Endothelial cell of umbilical vein (primary cell): Measurements from ENCODE around the gene ARHGAP22. TPM values are rescaled to one million over a fixed set of nuclear protein-coding genes. Genes with fewer than 3 reads are reported as not detected.

Experiments
- BruUV-seq: library from RNA; stranded (reverse); fragments of 400-500 nt; replicated peaks from 2 replicates; lab custom pipeline; 2021; lab: Mats Ljungman, UMichigan
- CTCF ChIA-PET: fragments of 300-600, 350-600 bp; sonication (Branson Sonifier 250); formaldehyde crosslinking; loops from one replicate; lab custom pipeline; 2021; ENCODE audit warnings: antibody characterized with exemption, inconsistent platforms; lab: Charles Lee
- POLR2A ChIA-PET: fragments of 300-600, 350-600 bp; sonication (Branson Sonifier 250); formaldehyde crosslinking; loops from one replicate; lab custom pipeline; 2021; ENCODE audit warnings: antibody characterized with exemption, inconsistent platforms; lab: Charles Lee
- DNase-seq: peaks from one replicate; pipeline ENCODE4 v3.0.0-alpha.2; 2011; ENCODE audit warnings: low read depth, low spot score
- FAIRE-seq: peaks from 2 replicates; lab custom pipeline; 2011; peaks lifted over from hg19 to GRCh38; lab: Jason Lieb, UNC
- H2AFZ ChIP-seq: 2 replicates; pipeline ENCODE4 v1.6.0; 2012; ENCODE audit warnings: low read depth, low read length, control low read depth, inconsistent platforms
- H3K27ac ChIP-seq: 2 replicates; pipeline ENCODE4 v1.5.1; 2011; ENCODE audit warnings: low read depth, mild to moderate bottlenecking, control low read depth, low read length, moderate library complexity; ENCODE audit not compliant: insufficient read depth
- H3K27me3 ChIP-seq, 2 experiments: 2 replicates each; pipeline versions ENCODE4 v1.6.0 to v1.6.1; 2011; ENCODE audit warnings: low read length in 2 of 2, mixed read lengths in 1 of 2; ENCODE audit not compliant: control insufficient read depth in 2 of 2, insufficient read depth in 2 of 2
- H3K36me3 ChIP-seq, 2 experiments: 2 replicates in 1 of 2; 3 replicates in 1 of 2; pipeline ENCODE4 v1.5.1; 2011; ENCODE audit warnings: low read length in 2 of 2, mild to moderate bottlenecking in 1 of 2, moderate library complexity in 1 of 2; ENCODE audit not compliant: control insufficient read depth in 2 of 2, insufficient read depth in 2 of 2; ENCODE audit errors: extremely low read depth in 1 of 2
- H3K4me1 ChIP-seq: 3 replicates; pipeline ENCODE4 v1.5.1; 2011; ENCODE audit warnings: mild to moderate bottlenecking, low read length; ENCODE audit not compliant: control insufficient read depth, insufficient read depth; ENCODE audit errors: extremely low read depth
- H3K4me2 ChIP-seq: 2 replicates; pipeline ENCODE4 v1.6.1; 2011; ENCODE audit warnings: low read length, control low read depth, mixed read lengths; ENCODE audit not compliant: insufficient read depth
- H3K4me3 ChIP-seq, 3 experiments: fragments of 200-600 bp in 1 of 3; sonication (generic), shearing (Covaris generic) in 1 of 3; replicated peaks in 1 of 3; 2 replicates each; pipeline ENCODE4 v1.5.1; 2011 to 2016; ENCODE audit warnings: control low read depth in 3 of 3, low read length in 3 of 3, mild to moderate bottlenecking in 2 of 3, inconsistent platforms in 1 of 3, low read depth in 1 of 3, moderate library complexity in 1 of 3; ENCODE audit not compliant: insufficient read depth in 1 of 3
- H3K79me2 ChIP-seq: 2 replicates; pipeline ENCODE4 v1.6.0; 2012; ENCODE audit warnings: low read length, inconsistent platforms; ENCODE audit not compliant: control insufficient read depth, insufficient read depth
- H3K9ac ChIP-seq: replicated peaks from 2 replicates; pipeline ENCODE3; 2011; ENCODE audit warnings: low read length, control low read depth; ENCODE audit not compliant: insufficient read depth; ENCODE audit errors: extremely low read depth
- H3K9me1 ChIP-seq: replicated peaks from 3 replicates; pipeline ENCODE4 v1.6.0; 2011; ENCODE audit warnings: mild to moderate bottlenecking, low read length; ENCODE audit not compliant: control insufficient read depth, insufficient read depth; ENCODE audit errors: extremely low read depth
- H3K9me3 ChIP-seq: replicated peaks from 2 replicates; pipeline ENCODE4 v1.5.1; 2012; ENCODE audit warnings: low read length, inconsistent platforms; ENCODE audit not compliant: control insufficient read depth, insufficient read depth
- H4K20me1 ChIP-seq: replicated peaks from 2 replicates; pipeline ENCODE3; 2011; ENCODE audit warnings: mild to moderate bottlenecking, low read length; ENCODE audit not compliant: control insufficient read depth, insufficient read depth; ENCODE audit errors: extremely low read depth
- EZH2 ChIP-seq: IDR thresholded peaks from 2 replicates; pipeline ENCODE4 v1.6.1; 2012; ENCODE audit warnings: borderline replicate concordance, low read depth, mild to moderate bottlenecking, moderate library complexity, low read length, inconsistent platforms; ENCODE audit not compliant: severe bottlenecking
- FOS ChIP-seq: IDR thresholded peaks from 2 replicates; pipeline ENCODE4 v1.6.1; 2011; ENCODE audit warnings: mild to moderate bottlenecking, low read length, moderate library complexity, borderline replicate concordance; ENCODE audit not compliant: insufficient read depth
- GATA2 ChIP-seq: IDR thresholded peaks from 2 replicates; pipeline ENCODE4 v1.7.0; 2011; ENCODE audit warnings: low read depth, mild to moderate bottlenecking, moderate library complexity, mixed read lengths, low read length; ENCODE audit not compliant: insufficient read length, insufficient read depth
- JUN ChIP-seq: IDR thresholded peaks from 2 replicates; pipeline ENCODE4 v1.6.1; 2011; ENCODE audit warnings: borderline replicate concordance, low read depth; ENCODE audit not compliant: insufficient read length, insufficient read depth
- MYC ChIP-seq: IDR thresholded peaks from one replicate; pipeline ENCODE4 v1.6.1; 2011; ENCODE audit warnings: mild to moderate bottlenecking, low read depth, low read length
- POLR2A ChIP-seq: IDR thresholded peaks from 2 replicates; pipeline ENCODE4 v1.6.1; 2012; ENCODE audit warnings: low read depth, mild to moderate bottlenecking, control low read depth, low read length
- POLR2AphosphoS5 ChIP-seq: IDR thresholded peaks from 2 replicates; pipeline ENCODE4 v1.6.1; 2012; ENCODE audit warnings: low read depth, mild to moderate bottlenecking, control low read depth, low read length, moderate library complexity; ENCODE audit not compliant: insufficient read depth
- dilution Hi-C: fragments of 300-500 bp; cut with MboI; formaldehyde crosslinking; loops from one replicate; pipeline ENCODE4 v1.15.0; 2019; ENCODE audit warnings: low sequenced_read_pairs; ENCODE audit not compliant: extremely low pct_ligation_motif_present
- intact Hi-C: fragments of 100-400 bp; cut with micrococcal nuclease; formaldehyde crosslinking; loops from one replicate; pipeline ENCODE4 v1.10.0; 2022
- polyA plus RNA-seq, 4 experiments: library from polyadenylated mRNA; depleted of rRNA in 3 of 4; stranded (reverse) in 3 of 4; unstranded in 1 of 4; fragments of >200 nt; gene quantifications; 2 replicates each; pipeline versions ENCODE4 v1.2.1 to v1.2.3, GENCODE V29; 2011 to 2012; ENCODE audit warnings: missing spikeins in 1 of 4
- total RNA-seq: library from RNA; stranded (reverse); gene quantifications from 2 replicates; pipeline ENCODE4 v1.2.3, GENCODE V29; 2021
- TF ChIP-seq, protein P1 (sequence below), 2 donors: IDR thresholded peaks; 1 replicate in 1 of 2; 2 replicates in 1 of 2; pipeline ENCODE4 v1.5.1; 2011; ENCODE audit warnings: low read length in 2 of 2, mild to moderate bottlenecking in 2 of 2, moderate library complexity in 2 of 2, control low read depth in 1 of 2, inconsistent platforms in 1 of 2, low read depth in 1 of 2; ENCODE audit not compliant: insufficient read depth in 1 of 2; ENCODE audit errors: extremely low read depth in 1 of 2
- TF ChIP-seq, protein P2 (sequence below): IDR thresholded peaks from 2 replicates; pipeline ENCODE4 v1.6.1; 2011; ENCODE audit not compliant: insufficient read depth, insufficient read length

Gene ARHGAP22
- total and polyA plus RNA-seq, 2 donors (not counting 3 experiments of a cell fraction or from before 2014, with no cell fraction given), result 8.6 to 50.3 TPM

GRCh38 chr10:48599830-48600134, 5.1 kb downstream of the ARHGAP22 start:
- CTCF ChIA-PET, result interaction anchor here (0.9 to 1.1 kb wide), 3 partner anchors 8 to 56 kb away, joined by 3 to 4 read pairs (median 3); no protein-coding TSS in a partner anchor
- FAIRE-seq, result no peak

More at GRCh38 chr10:48599830-48600134, 5.1 kb downstream of the ARHGAP22 start:
- peaks cover 34% of the 10 kb centered on the region for H3K4me1 ChIP-seq
- H3K4me3 ChIP-seq, result no peak overlapping the region
- POLR2A ChIA-PET, result no interaction called here
- H3K4me2 ChIP-seq, result no peak overlapping the region
- peaks cover 100% of the 10 kb centered on the region for H3K79me2 ChIP-seq
- TF ChIP-seq JUN (no peak), MYC (no peak), EZH2 (no peak), FOS (no peak), POLR2A (no peak), POLR2AphosphoS5 (no peak), GATA2 (no peak)
- TF ChIP-seq, protein P1, sequence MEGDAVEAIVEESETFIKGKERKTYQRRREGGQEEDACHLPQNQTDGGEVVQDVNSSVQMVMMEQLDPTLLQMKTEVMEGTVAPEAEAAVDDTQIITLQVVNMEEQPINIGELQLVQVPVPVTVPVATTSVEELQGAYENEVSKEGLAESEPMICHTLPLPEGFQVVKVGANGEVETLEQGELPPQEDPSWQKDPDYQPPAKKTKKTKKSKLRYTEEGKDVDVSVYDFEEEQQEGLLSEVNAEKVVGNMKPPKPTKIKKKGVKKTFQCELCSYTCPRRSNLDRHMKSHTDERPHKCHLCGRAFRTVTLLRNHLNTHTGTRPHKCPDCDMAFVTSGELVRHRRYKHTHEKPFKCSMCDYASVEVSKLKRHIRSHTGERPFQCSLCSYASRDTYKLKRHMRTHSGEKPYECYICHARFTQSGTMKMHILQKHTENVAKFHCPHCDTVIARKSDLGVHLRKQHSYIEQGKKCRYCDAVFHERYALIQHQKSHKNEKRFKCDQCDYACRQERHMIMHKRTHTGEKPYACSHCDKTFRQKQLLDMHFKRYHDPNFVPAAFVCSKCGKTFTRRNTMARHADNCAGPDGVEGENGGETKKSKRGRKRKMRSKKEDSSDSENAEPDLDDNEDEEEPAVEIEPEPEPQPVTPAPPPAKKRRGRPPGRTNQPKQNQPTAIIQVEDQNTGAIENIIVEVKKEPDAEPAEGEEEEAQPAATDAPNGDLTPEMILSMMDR (IDR thresholded peaks at IDR 0.05; ENCODE audit: extremely low read depth in 1 of 2, insufficient read depth in 1 of 2, low read depth in 1 of 2, low read length in 2 of 2), result no peak
- TF ChIP-seq, protein P2, sequence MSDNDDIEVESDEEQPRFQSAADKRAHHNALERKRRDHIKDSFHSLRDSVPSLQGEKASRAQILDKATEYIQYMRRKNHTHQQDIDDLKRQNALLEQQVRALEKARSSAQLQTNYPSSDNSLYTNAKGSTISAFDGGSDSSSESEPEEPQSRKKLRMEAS, result no peak
- no TSS peak for BruUV-seq
- H4K20me1 ChIP-seq, result no peaks in the 10 kb centered on the region
- no peaks in the 10 kb centered on the region for H3K27me3 ChIP-seq
- no peaks in the 10 kb centered on the region for H3K9me1 ChIP-seq
- H3K9me3 ChIP-seq, result no peaks in the 10 kb centered on the region
- dilution Hi-C loops, result no loop called here
- DNase-seq, result no peak
- H3K9ac ChIP-seq, result no peak overlapping the region
- H3K36me3 ChIP-seq, result no peaks in the 10 kb centered on the region
- intact Hi-C loops, result no loop called here
- H2AFZ ChIP-seq, result no peak overlapping the region
- H3K27ac ChIP-seq, result no peak overlapping the region
